NCI-H69 (cell line): ENCODE measurements around the gene MBNL1.
A peak's percentile ranks its signal among the peaks of the same experiment; 100 is the strongest.

Experiments used
- DNase-seq: peaks from one replicate; lab custom pipeline; 2025; lab: John Stamatoyannopoulos, UW

Gene MBNL1

DNA sequence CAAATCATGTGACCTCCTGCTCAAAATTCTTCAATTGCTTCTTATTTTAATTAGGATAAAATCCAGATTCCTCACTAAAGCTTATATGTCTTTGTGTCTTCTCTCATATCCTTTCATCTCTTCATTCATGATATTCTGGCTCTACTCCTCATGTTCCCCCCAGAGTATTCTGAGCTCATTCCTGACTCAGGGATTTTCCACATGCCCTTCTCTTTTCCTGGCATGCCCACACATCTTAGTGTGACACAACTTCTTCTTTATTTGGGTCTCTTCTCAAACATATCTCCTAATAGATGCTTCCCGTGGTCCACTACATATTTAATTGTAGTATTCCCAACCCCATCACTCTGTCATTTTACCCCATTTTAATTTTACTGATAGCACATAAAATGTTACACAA, 15.2 kb upstream of the MBNL1 start:
- no peak for DNase-seq

- DNase-seq: no peak
Observed at GRCh38 chr3:152254041-152254440, 14.7 kb upstream of the MBNL1 start.

- DNase-seq: no peak
Observed at GRCh38 chr3:152255290-152255689, 13.4 kb upstream of the MBNL1 start.

DNA sequence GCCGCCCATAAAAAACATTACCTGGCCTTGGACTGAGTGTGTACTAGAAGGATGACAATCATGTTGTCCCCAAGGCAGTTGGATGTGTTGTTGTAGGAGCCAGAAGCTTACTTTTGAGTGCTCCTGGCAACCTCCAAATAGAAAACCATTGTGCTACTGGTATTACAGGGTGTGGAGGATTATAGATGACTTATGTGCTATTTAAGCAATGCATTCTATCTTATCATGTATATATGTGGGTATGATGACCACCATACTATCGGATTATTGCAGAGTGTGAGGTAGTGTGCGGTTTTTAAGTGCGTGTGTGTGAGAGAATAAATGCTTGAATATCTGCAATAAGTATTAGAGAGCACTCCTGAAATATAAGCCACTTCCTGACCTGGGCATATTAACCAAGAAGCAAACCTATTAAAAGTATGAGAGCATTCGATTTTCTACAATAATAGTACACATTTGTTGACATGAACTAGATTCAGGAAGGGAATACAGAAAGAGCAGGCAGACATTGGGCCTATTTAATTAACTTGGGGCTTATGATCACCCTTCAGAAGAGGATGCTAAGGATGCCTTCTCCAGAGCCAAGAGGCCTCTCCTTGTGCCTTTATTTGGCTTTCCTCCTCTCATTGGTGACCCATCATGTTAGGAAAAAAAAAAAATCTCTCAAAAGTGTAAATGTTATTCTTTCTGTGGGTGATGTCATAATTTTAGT, 11.7 kb upstream of the MBNL1 start:
- no peak for DNase-seq

- no peak for DNase-seq
Observed at GRCh38 chr3:152257563-152258035, 11.1 kb upstream of the MBNL1 start.

DNA sequence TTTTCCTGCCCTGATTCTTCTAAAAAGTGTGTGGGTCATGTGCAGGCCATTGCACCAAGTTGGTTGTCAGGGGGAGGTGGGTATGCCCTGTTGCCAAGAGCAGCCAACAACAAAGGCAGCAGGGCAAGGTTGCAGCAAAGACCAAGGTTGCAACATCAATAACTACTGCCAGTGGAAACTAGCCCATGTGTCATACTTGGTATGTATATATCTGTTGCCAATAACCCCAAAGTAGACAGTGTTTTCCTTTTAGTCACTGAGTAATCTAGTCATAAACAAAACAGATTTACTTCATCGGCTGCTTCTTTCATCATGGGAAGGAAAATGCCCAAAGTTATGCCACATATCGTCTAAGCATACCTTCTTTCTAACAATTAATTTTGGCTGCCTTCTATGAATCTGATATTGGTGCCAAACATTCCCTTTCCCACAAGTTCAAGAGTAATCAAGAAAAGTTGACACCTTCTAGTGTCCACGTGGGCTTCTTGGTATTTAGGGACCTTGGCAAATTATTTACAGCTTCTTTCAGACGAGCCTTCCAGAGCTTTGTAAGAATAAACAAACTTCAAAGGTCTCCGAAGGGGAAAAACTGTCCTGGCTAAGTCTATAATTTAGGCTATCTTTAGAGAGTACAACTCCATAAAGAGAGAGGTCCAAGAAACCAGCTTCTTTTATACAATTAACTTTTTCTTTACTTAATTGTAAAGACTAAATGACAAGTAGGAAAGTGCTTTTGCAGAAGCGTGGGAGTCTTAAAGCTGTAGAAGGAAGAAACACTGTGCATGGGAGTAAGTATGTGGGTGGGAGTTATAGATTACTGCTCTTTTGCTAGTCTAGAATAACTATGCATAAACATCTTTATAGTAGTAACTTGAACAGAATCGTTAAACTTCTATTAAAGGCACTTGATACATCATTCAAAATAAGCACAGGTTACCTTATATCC, 10.0 kb upstream of the MBNL1 start:
- DNase-seq: no peak

DNA sequence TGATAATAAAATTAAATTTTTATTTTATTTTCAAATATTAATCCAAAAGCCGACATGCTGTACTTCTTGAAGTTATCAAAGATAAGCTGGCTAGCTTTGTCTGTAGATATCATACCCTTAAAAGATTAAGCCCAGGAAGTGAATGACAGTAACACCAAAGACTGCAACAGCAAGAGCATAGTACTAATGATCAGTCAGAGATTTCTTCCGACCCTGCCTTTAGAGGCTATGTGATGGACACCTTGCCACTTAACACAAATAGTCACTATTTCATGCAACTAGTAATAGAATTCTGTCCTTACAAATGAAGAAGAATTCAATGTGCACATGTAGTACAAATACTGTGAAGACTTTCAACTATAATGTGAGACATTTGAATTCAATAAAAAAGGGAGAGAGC, 9.3 kb upstream of the MBNL1 start:
- DNase-seq: no peak

DNA sequence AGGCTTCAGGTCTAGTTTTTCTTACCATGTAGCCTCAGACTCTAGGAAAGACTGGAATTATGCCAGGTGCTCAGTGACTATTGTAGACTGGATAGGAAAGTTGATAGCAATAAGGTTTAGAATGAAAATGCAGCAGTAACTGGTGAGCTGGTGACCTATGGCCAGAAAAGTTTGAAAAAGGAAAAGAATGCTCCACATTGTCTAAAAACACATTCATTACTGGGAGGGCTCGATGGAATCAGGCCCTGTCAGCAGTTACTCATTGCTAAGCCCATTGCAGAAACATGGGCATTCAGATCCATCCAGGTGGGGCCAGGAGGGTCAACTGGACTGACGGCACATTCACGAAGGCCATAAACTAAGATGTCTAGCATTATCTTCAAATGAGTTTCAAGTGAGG, 8.7 kb upstream of the MBNL1 start:
- no peak for DNase-seq

DNA sequence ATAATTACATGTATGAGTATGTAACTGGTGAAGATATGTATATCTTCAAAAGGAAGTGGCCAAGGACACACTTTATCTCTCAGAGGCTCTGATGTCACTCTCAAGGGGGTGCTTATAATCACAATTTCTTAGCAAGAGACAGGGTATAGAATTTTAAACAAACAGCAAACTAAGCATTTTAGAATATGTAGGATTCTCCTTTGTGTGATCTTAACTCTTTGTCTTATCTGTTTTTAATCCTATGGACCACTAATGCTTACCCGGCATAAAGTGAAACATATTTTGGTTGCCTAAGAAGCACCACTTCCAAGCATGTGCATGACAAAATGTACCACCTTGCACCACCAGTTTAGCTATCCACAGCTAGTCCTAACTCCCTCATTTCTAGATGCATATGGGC, 8.2 kb upstream of the MBNL1 start:
- DNase-seq: no peak

DNA sequence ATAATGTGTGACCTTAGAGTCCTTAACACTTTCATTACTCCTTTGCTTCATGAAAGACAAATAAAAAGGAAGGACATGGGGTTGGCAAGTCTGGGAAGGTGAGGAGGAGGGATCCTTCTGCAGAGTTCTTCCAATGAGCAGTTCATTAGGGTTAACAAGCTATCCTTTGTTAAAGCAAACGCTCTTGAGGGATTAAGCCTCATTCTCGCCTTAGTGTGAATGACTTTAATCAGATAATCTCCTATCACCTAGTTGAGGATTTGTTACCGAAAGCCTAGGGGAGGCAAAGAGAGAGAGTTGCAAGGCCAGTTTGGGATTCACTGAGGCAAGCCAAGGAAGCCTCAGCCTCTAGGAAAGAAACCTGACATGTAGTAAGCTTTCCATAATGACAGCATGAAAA, 7.4 kb upstream of the MBNL1 start:
- no peak for DNase-seq

GRCh38 chr3:152263711-152264110, 5.0 kb upstream of the MBNL1 start:
- no peak for DNase-seq

GRCh38 chr3:152264378-152264777, 4.4 kb upstream of the MBNL1 start:
- no peak for DNase-seq

DNA sequence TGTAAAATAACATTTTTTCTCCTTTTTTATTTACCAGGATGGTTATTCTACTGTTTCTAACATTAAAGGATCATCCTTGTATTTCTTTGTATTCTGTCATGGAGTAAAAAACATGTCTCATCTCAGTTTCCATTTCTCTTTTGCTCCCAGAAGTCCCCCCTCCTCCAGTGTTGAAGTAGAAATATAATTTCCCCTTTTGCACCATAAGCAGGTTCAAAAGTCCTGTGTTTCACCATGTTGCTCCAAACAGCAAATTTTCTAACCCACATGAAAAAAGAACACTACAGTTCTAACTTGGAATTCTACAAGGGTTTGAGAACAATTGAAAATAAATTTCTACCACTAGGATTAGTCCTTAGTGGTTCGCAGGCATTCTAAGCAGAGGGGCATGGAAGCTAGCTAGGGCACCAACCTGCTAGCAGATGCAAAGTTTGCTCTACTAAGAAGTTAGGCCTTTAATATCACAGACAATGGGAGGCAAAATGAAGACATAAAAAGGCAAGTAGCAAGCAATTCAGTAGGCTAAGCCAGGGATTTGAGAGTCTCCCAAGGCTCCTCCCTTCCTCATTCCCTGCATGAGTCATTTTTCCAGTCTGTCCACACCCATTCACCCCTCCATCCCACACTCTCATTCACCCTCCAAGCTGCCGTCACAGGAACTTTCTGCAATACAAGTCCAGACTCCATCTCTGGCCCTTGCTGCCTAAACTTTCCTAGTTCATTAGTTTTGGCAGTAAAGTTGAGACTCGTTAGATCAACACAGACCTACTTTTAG, 2.3 kb upstream of the MBNL1 start:
- peak; percentile 10 for DNase-seq

DNA sequence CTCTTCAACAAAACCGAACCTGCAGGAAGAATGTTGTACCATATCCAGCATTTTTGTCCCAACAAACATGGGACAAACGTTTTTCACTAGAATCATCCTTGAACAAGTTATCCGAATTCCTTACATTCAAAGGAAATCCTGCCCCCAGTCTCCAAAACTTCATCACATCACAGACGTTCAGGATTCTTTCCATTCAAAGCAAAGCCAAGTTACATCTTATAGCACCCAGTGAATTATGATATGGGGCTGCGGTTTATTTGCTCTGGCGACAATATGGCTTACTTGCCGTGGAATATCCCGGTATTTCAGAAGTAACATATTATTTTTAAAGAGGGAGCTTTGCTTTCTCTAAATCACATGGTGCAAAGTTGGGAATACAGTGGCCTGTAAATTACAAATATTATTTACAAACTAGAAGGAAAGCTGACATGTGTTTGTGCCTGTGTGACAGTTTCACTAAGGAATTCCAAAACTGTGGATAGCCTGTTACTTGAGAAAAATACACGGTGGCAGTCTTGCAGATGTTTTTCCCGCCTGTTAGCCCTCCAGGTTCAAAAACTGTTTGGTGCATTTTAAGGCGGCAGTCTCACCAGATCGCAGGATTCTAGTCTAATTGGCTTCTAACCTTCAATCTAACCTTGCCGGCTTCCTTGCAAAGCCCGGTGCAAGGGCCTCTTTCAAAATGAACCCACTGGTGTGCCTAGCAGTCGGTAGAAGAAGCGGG, 736 bp upstream of the MBNL1 start:
- DNase-seq: no peak

- DNase-seq: peak; percentile 87
Observed at GRCh38 chr3:152269056-152269830, 514 bp downstream of the MBNL1 start.

GRCh38 chr3:152269831-152270734, 1.4 kb downstream of the MBNL1 start:
- peak; percentile 68 for DNase-seq

DNA sequence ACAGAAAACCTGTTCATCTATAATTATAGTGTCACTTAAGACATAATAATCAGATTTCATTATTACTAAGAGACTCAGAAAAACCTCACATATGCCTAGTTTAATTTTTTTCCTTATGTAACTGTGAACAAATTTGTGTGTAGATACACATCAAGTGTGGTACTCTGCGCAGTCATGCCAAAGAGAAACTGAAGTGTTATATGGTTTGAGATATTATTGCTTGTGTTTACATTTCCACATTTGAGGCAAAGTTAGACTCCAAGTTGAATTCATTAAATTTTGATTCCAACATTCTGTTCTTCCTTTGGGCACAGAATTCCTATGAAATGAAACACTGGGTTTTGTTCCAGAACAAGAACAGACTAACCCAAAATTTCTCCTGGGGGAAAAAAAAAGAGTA, 2.2 kb downstream of the MBNL1 start:
- no peak for DNase-seq

- DNase-seq: no peak
Observed at GRCh38 chr3:152271501-152272236, 2.9 kb downstream of the MBNL1 start.

GRCh38 chr3:152272771-152273242, 4.1 kb downstream of the MBNL1 start:
- DNase-seq: no peak
